Measurements from ENCODE around the gene RNF213.

The RNF213 gene

DNA sequence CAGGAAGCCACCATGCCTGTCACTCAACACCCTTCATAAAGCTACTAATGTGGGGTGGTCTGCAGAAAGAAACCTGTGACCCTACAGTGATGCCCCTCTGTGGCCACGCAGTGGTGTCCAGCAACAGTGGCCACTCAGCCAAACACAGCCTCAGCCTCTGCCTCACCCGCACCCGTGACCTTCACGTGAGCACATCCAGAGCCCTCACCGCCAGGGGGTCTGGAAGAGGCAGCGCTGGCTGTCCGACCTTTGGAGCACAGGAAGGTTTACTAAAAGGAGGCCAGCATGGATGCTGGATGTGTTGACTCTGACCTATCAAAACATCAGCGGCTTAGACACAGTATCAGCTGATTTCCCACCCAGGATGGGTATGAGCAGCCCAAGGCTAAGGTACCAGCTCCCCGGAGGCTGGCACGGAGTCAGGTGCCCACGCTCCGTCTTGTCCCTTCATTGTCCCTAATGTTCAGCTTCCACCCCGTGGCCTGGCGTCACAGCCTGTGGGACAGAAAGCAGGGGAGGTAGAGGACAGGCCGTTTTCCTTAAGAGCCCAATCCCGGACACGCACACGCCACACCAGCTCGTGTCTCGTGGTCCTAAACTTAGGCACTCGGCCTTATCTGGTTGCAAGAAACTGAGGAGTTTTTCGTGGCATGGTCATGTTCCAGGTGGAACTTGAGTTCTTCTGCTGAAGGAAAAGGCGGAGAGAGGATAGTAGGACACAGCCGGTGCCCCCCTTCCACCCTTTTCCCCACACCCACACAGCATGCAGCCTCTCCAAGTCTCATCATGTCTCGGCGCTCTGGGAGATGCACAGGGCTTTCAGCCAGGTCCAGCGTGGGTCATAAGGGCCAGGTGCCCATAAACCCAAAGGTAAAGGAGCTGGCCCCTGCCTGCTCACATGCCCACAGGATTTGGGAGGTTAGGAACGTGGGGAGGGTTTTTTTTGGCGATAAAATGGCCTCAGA lies 104.6 kb downstream of the RNF213 start:
- DNase-seq (ENCODE audit: low read depth in 3 of 3): no peak

DNA sequence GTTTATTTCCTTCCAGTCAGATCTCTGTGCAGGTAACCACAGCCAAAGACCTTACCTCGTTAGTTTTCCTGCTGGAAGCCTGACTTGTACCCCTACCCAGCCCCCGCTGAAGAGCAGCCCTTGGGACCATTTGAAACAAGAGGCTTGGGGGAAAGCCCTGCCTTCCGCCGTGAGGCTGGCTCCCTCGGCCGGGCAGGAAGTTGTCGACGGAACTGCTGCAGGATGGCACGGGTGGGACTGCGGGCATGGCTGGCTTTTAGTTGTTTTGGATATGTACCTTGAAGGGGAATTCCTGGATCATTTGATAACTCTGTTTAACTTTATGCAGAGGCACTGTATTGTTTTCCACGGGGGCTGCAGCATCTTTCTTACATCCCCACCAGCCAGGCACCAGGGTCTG lies 105.3 kb downstream of the RNF213 start:
- DNase-seq (ENCODE audit: low read depth in 3 of 3): no peak

DNA sequence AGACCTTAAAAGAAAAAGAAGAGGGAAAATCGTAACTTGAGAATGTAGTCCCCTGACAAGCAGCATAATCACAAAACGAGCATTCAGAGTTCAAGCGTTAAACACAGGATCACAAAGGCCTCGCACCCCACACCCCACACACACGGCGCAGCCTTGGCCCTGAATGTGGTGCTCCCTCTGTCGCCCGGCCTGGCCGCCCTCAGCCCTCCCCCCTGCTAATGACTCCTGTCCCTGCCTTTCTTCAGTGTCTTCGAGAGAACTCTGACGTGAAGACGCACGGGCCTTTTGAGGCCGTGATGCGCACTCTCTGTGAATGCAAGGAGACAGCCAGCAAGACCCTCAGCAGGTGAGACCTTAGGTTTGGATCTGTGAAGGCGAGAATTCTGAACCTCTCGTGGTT lies 106.9 kb downstream of the RNF213 start:
- DNase-seq (ENCODE audit: low read depth in 3 of 3): no peak

DNA sequence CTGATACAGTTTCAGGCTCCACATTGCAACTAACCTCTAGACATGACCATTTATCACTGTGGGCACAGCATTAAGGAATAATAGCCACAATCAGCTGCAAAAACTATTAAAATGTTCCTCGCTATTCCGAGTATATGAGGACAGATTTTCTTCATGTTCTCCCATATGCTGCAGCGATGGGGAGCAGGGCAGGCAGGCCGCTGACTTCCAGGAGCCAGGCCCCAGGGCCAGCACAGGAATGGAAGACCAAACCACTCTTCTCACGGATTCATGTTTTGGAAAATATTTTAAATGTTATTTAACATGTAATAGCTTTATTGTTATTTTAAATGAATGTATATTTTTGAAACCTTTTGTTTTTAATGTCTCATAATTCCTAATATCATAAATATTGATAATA lies 110.5 kb downstream of the RNF213 start:
- DNase-seq (ENCODE audit: low read depth in 3 of 3): no peak

DNA sequence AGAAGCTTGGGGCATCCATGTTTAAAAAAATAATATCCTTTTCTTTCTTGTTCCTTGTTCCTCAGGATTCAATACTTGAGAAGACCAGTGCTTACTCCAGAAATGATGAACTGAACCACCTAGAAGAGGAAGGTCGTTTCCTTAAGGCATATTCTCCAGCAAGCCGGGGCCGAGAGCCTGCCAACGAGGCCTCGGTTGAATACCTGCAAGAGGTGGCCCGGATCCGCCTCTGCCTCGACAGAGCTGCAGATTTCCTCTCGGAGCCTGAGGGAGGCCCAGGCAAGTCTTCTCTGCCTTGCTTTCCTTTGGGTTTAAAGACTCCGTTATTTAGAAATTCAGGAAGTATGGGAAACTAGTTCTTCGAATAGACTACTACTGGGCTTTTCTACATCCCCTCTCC lies 111.8 kb downstream of the RNF213 start:
- no peak for DNase-seq (ENCODE audit: low read depth in 3 of 3)

DNA sequence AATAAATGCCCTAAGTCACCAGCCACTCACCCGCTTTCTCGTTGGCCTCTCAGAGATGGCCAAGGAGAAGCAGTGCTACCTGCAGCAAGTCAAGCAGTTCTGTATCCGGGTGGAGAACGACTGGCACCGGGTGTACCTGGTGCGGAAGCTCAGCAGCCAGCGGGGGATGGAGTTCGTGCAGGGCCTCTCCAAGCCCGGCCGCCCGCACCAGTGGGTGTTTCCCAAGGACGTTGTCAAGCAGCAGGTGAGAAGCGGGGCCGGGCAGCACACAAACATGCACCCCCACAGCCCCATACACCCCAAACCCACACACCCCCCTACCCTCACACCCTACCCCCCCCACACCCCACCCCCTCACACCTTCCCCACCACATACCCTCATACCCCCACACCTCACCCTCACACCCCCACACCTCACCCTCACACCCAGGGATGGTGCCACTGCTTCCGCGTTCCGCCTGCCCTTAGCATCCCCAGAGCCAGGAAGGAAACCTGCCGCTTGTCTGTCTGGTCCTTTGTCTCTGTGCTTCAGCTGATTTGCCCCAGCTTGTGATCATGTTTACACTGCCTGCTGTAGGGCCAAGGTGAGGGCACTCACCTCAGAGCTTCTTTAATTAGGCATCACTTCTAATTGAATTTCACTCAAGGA lies 112.4 kb downstream of the RNF213 start:
- no peak for DNase-seq (ENCODE audit: low read depth in 3 of 3)

DNA sequence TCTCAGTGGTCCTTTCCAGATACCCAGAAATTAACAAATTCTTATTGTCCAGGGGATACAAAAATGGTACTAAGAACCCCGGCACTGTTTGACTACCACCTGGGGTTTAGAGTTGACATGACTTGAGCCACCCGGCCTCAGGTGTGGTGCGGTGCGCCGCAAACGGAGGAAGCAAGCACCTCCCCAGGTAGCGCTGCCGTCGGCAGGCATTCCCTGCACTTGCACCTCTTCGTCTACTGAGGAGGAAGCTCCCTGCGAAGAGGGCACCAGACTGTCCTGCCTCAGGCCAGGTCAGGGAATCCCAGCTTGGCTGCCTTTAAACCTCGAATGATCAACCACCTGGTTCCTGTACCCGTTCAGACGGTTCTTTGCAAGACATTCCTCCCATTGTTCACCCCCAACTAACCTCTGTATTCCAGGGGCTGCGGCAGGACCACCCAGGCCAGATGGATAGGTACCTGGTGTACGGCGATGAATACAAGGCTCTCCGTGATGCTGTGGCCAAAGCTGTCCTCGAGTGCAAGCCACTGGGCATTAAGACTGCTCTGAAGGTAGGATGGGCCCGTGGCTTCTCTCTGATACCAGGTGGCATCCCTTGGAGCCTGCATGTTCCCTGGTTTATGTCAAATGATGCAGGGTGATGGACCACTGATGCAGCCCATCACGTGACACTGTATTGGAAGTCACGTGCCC lies 113.5 kb downstream of the RNF213 start:
- DNase-seq (ENCODE audit: low read depth in 3 of 3): no peak

DNA sequence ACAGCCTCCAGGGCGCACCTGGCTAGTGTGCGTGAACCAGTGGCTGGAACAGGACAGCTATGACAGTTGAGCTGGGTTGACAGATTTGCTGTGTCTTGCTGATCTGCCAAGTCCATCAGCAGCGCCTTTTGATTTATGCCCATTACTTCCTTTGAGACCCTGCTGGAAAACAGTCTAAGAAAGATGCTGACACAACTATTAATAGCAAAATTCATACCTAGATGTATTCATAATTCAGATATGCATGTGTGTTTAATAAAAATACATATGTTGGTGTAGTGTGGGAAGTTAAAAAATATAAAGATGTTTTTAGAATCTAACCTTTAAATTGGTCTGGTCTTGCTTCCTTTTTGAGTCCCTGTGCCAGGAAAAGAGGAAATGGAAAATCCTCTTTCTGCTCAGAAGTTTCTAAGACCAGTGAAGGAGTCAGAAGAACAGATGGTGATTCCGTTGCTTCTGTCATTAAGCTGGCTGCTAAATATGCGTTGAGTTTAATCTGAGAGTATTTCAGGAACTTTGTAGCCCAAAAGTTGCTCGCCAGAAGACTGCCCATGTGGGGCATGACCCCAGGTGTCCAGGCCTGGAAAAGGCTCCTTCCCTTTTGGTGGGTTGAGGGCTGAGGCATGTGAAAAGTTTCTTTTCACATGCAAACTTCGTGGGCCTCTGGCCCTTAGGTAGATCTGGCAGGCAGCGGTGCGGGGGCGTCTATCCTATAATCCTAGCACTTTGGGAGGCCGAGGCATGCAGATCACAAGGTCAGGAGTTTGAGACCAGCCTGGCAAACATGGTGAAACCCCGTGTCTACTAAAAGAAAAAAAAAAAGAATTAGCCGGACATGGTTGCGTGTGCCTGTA lies 114.3 kb downstream of the RNF213 start:
- DNase-seq (ENCODE audit: low read depth in 3 of 3): no peak

DNA sequence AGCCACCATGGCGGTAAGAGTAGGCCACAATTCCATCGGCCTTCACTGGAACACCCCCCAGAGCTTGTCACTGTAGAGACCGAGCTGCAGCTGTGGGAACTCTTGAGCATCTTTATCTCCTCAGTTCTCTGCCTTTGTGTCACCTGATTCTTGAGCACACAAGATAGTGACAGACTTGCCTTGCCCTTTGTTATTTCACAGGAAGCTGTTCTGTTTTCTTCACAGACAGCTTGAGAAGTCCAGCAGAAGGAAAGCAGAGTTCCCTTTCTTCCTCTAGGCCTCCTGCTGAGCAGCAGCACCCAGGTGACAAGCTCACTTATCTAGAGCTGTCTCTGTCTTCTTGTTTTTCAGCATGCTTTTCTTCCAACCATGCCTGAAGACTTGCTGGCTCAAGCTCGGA lies 115.9 kb downstream of the RNF213 start:
- no peak for DNase-seq (ENCODE audit: low read depth in 3 of 3)

DNA sequence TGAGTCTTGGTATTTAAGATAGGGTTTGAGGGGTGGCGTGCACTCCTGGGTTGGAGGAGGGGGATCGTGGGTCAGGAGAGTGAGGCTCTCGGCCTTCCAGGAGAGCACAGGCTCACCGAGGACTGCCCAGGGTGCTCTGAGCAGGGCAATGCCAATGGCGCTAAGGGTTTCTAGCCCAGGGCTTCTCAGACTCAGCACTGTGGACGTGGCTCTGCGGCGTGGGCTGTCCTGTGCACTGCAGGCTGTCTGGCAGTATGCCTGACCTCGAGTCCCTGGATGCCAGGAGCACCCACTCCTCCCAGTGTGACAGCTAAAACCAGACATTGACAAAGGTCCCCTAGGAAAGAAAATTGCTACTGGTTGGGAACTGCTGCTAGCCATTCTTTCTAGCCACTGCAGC lies 117.1 kb downstream of the RNF213 start:
- no peak for DNase-seq (ENCODE audit: low read depth in 3 of 3)

DNA sequence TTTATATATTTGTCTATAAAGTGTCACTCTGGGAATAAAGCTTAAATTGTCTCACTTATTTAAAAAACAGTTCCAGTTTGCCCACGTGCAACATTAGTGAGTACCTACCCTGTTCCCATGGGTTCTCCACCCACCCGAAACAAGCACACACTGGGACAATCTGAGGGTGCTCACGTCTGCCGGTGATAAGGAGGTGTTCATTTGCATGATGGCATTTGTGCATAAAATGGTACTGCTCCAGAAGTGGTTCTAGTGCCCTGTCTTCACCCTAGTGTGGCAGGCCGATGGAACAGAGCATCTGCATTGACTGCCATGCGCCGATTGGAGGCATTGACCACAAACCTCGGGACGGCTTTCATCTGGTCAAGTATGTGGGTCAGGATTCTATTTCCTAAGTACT lies 118.7 kb downstream of the RNF213 start:
- DNase-seq (ENCODE audit: low read depth in 3 of 3): no peak

DNA sequence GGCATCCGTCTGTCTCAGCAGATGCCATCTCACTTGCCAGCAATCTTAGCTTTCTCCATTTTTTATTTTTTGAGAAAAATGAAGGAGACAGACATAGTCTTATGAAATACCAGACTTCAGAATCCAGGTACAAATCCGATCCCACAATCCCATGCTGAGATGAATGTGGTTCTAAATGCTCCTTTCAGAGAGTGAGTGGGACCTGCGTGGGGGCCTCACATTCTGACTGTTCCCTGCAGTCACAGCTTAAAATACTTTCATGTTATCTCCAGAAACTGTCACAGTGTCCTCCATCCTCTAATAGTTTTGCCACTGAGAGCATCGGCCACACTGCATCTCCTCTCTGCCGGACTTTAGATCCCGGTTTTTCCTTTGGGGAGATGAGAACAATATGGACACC lies 119.4 kb downstream of the RNF213 start:
- DNase-seq (ENCODE audit: low read depth in 3 of 3): no peak

DNA sequence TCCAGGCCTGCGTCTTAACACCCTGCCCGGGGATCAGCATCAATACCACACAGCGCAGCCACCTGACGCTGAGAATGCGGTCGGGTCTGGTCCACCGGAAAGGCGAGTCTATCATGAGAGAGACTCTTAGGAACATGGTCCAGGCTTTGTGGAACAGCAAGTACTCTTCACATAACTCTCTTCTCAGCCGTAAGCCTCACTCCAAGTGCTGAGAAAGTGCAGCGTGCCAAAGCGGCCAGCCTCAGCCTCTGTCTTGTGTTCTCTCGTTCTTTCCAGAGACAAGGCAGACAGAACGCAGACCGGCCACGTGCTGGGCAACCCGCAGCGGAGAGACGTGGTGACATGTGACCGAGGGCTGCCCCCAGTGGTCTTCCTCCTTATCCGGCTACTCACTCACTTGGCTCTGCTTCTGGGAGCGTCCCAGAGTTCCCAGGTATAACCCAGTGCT lies 119.9 kb downstream of the RNF213 start:
- no peak for DNase-seq (ENCODE audit: low read depth in 3 of 3)

DNA sequence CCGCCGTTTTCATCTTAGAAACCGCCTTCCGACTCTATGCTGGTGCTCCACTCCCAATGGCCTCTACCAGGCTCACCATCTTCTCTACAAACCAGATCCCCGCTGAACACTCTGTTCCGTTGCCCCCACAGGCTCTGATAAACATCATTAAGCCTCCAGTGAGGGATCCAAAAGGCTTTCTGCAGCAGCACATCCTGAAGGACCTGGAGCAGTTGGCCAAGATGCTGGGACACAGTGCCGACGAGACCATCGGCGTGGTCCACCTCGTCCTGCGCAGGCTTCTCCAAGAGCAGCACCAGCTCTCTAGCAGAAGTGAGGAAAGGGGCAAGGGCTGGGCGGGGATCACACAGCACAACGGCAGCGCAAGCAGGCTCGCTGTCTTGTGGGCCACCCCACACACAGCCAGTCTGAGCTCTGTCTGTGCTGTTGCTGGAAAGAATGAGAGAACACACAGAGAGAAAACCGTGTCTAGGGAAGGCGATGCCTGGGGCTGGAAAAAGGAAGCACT lies 120.8 kb downstream of the RNF213 start:
- DNase-seq (ENCODE audit: low read depth in 3 of 3): no peak

DNA sequence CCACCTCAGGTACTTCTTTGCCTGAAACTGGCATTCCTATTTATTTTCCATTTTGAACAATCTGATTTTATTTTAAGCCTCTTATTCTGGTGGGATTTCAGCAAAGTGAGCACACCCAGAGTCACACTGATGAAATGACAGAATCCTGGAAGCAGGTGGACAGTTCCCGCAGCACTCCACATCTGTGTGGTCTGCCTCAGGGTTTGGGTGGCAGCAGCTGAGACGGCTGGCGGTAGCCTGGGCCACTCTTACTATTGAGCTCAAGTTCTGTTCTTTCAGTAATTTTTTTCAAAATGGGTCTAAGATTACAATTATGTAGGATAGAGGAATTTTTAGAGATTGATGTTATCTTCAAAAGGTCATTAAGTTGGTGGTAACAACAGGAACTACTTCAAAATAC lies 121.8 kb downstream of the RNF213 start:
- no peak for DNase-seq (ENCODE audit: low read depth in 3 of 3)

DNA sequence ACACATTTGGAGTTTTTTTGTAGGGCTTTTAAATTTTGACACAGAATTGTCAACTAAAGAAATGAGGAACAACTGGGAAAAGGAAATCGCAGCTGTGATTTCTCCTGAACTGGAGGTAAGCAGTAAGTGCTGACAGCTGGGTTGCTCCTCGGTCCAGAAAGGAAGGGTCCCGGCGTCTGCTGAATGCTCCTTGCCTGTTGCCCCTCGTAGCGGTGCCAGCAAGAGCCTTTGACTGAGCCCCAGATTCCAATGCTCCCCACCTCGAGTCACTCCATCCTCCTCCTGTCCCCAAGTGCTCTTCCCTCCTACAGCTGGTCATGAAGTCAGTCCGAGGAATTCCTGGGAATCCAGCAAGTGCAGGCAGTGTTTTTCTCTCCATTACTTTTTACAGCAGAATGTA lies 122.3 kb downstream of the RNF213 start:
- DNase-seq (ENCODE audit: low read depth in 3 of 3): no peak

DNA sequence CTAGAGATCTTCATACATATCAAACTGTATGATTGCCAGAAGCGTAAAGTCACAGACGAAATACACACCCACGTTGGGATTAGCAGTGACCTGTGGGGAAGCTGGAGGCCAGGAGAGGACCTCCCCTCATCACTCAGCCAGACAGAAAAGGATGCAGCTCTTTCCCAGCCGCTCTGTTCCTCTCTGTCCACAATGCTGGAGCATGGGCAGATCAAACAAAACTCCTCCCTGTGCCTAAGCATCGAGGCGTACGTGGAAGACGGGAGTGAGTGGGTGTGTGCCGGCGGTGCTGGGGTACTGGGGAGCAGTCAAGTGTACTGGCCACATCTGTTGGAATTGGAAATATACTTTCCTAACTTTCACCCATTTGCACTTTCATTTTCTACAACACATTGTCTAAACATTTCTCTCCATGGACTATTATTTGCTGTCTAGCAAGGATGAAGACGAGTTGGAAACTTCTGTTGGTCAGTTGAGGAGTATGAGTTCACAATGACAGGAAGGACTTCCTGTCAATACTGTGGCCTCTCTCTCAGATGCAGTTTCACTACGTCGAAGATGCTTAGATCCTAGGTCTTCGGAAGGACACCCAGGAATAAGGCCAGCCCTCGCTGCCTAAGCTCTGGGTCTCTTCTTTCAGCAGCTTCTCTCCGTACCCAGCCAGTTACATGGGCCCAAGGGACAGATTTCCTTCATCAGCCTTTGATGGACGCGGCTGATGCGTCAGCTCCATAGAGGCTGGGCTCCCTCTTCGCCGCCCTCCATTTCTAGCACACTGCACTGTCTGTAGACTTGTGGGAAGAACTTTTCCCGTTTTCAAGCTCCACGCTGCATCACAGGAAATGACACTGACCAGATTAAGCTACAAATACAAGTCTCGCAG lies 123.7 kb downstream of the RNF213 start:
- no peak for DNase-seq (ENCODE audit: low read depth in 3 of 3)

DNA sequence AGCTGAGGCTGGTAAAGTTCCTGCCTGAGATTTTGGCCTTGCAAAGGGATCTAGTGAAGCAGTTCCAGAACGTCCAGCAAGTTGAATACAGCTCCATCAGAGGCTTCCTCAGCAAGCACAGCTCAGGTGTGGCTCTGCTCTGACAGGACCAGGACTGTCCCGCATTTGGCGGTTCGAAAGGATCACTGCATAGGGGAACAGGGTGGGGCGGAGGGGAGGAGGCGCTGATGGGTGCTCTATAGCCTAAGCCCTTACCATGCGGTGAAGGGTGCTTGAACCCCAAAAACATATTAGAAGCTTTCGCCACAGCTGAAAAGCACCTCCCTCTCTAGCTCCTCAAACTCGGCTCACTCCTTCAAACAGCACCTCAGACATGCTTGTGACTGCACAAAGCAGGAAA lies 124.4 kb downstream of the RNF213 start:
- DNase-seq (ENCODE audit: low read depth in 3 of 3): no peak

DNA sequence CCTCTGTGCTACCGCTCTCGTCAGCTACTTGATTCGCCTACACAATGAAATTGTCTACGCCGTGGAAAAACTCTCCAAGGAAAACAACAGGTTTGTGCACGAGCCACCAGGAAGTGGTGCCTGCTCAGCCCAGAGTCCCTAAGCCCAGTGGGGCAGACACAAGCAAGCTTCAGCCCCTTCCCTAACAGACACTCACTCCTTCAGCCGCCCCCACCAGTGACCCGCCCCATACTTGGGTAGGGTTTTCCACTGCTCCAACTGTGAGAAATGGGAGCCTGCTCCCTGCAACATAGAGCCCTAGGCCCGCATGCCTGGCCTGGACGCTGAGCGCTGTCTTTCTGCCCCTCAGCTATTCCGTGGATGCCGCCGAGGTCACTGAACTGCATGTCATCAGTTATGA lies 125.7 kb downstream of the RNF213 start:
- no peak for DNase-seq (ENCODE audit: low read depth in 3 of 3)

DNA sequence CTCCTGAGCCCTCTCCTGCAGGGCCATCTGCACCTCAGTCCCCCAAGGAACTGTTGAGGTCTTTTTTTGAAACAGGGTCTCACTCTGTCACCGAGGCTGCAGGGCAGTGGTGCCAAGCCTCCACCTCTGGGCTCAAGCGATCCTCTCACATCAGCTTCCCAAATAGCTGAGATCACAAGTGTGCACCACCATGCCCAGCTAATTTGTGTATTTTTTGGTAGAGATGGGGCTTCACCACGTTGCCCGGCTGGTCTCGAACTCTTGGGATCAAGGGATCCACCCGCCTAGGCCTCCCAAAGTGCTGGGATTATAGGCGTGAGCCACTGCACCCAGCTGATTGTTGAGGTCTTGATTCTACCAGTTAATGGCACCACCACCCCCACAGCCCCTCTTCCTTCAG lies 126.4 kb downstream of the RNF213 start:
- DNase-seq (ENCODE audit: low read depth in 3 of 3): no peak
